ENCODE data around the gene ZBTB42. TPM values are rescaled to one million over a fixed set of nuclear protein-coding genes. Genes with fewer than 3 reads are reported as not detected.

Gene ZBTB42
- total RNA-seq, 4 donors from 2014 or later: 5.9 to 24.3 (median 11.7) TPM

- H3K9me3 ChIP-seq: no peaks in the 10 kb centered on the region
- TF ChIP-seq POLR2A (IDR thresholded peaks at IDR 0.05): no peak
- TF ChIP-seq POLR2AphosphoS5 (IDR thresholded peaks at IDR 0.05): no peak
- no peak for TF ChIP-seq CTCF (IDR thresholded peaks at IDR 0.05)
- no peak for TF ChIP-seq EP300 (IDR thresholded peaks at IDR 0.05; ENCODE audit: low read depth)
- no peaks in the 10 kb centered on the region for H3K27me3 ChIP-seq
- no peak overlapping the region for H3K4me3 ChIP-seq
- DNase-seq: no peak
- H3K4me1 ChIP-seq: peaks cover 9 to 21% (median 17%) of the 10 kb centered on the region in 4 donors
- WGBS, 2 donors (ENCODE audit: low coverage in 1 of 2): 79% methylated on average over 14 of the region's 18 CpGs; no CpG with 5 or more reads in 1 of the 2 donors
- no peak overlapping the region for H3K27ac ChIP-seq
- H3K36me3 ChIP-seq: no peaks in the 10 kb centered on the region
- in situ Hi-C loops (cut with MboI; ENCODE audit: low pct_ligation_motif_present in 1 of 4, low pct_unique_long_range_greater_than_20kb in 1 of 4, low sequenced_read_pairs in 3 of 4): no loop called here
- intact Hi-C loops (cut with DNase I; ENCODE audit: low total_unique reads): no loop called here
These were observed 3.8 kb downstream of the ZBTB42 start for GRCh38 chr14:104804481-104805325.

GRCh38 chr14:104805326-104805678 is 4.4 kb downstream of the ZBTB42 start:
- Histone ChIP-seq H3K27me3 (no peaks in the 10 kb centered on the region), H3K9me3 (no peaks in the 10 kb centered on the region), H3K36me3 (no peaks in the 10 kb centered on the region), H3K4me3 (no peak overlapping the region), H3K4me1 (peaks cover 9 to 17% (median 12%) of the 10 kb centered on the region in 4 donors), H3K27ac (no peak overlapping the region)
- in situ Hi-C loops (cut with MboI; ENCODE audit: low pct_ligation_motif_present in 1 of 4, low pct_unique_long_range_greater_than_20kb in 1 of 4, low sequenced_read_pairs in 3 of 4) (no loop called here), intact Hi-C loops (cut with DNase I; ENCODE audit: low total_unique reads) (no loop called here)
- TF ChIP-seq CTCF (IDR thresholded peaks at IDR 0.05) (no peak), POLR2AphosphoS5 (IDR thresholded peaks at IDR 0.05) (no peak), EP300 (IDR thresholded peaks at IDR 0.05; ENCODE audit: low read depth) (no peak), POLR2A (IDR thresholded peaks at IDR 0.05) (no peak)
- DNase-seq: no peak
- 48% methylated on average over 3 of the region's 3 CpGs; no CpG with 5 or more reads in 1 of the 2 donors for WGBS, 2 donors (ENCODE audit: low coverage in 1 of 2)

GRCh38 chr14:104805941-104806624 is 5.2 kb downstream of the ZBTB42 start:
- Histone ChIP-seq H3K27ac (no peak overlapping the region), H3K4me3 (no peak overlapping the region)

More at GRCh38 chr14:104805941-104806624, 5.2 kb downstream of the ZBTB42 start:
- no peaks in the 10 kb centered on the region for H3K27me3 ChIP-seq
- H3K36me3 ChIP-seq: no peaks in the 10 kb centered on the region
- intact Hi-C loops (cut with DNase I; ENCODE audit: low total_unique reads) (no loop called here), in situ Hi-C loops (cut with MboI; ENCODE audit: low pct_ligation_motif_present in 1 of 4, low pct_unique_long_range_greater_than_20kb in 1 of 4, low sequenced_read_pairs in 3 of 4) (no loop called here)
- peaks cover 9 to 16% (median 11%) of the 10 kb centered on the region in 4 donors for H3K4me1 ChIP-seq
- H3K9me3 ChIP-seq: no peaks in the 10 kb centered on the region
- TF ChIP-seq EP300 (IDR thresholded peaks at IDR 0.05; ENCODE audit: low read depth): no peak
- no peak for TF ChIP-seq CTCF (IDR thresholded peaks at IDR 0.05)
- TF ChIP-seq POLR2A (IDR thresholded peaks at IDR 0.05): no peak
- no peak for TF ChIP-seq POLR2AphosphoS5 (IDR thresholded peaks at IDR 0.05)
- WGBS, 2 donors (ENCODE audit: low coverage in 1 of 2): 75 to 76% methylated on average over 5 to 14 of the region's 14 CpGs
- no peak for DNase-seq

All from transverse colon (tissue), 4 donors.